Stomach (tissue), 9 donors: ENCODE data around the gene SGPP1. TPM values are rescaled to one million over a fixed set of nuclear protein-coding genes. Genes with fewer than 3 reads are reported as not detected.
A peak's percentile ranks its signal among the peaks of the same experiment; 100 is the strongest.
"Not testable (repeated sequence)": the region's sequence is repeated elsewhere in the genome, so short reads cannot be mapped to it uniquely, and the experiment has no call there.

Source experiments
- DNase-seq, 2 donors: peaks; one replicate each; pipeline versions ENCODE4 v3.0.0 to v3.0.0-alpha.2; 2013 to 2019
- H3K27ac ChIP-seq, 5 donors: fragments of 200-600 bp in 4 of 5; sonication (generic) in 4 of 5; one replicate each; pipeline ENCODE4 v1.5.1; 2013 to 2019; ENCODE audit warnings: mild to moderate bottlenecking in 1 of 5, moderate library complexity in 1 of 5
- H3K27me3 ChIP-seq, 3 donors: fragments of 200-600 bp; sonication (generic); one replicate each; pipeline ENCODE4 v1.5.1; 2017 to 2019; ENCODE audit warnings: mixed run types in 1 of 3
- H3K36me3 ChIP-seq, 4 donors: fragments of 200-600 bp; sonication (generic); 1 replicate in 3 of 4; 2 replicates in 1 of 4; pipeline ENCODE4 v1.5.1; 2016 to 2019
- H3K4me1 ChIP-seq, 4 donors: fragments of 200-600 bp; sonication (generic); one replicate each; pipeline ENCODE4 v1.5.1; 2016 to 2019
- H3K4me3 ChIP-seq, 4 donors: fragments of 200-600 bp; sonication (generic) in 3 of 4; one replicate each; pipeline ENCODE4 v1.5.1; 2016 to 2019; ENCODE audit warnings: mild to moderate bottlenecking in 1 of 4
- H3K9me3 ChIP-seq, 4 donors: fragments of 200-600 bp; sonication (generic); one replicate each; pipeline ENCODE4 v1.5.1; 2016 to 2019
- CTCF ChIP-seq, 7 experiments: fragments of 450-650 bp in 4 of 7; fragments of 200-600 bp in 3 of 7; sonication (generic) in 3 of 7; IDR thresholded peaks; one replicate each; pipeline ENCODE4 v1.5.1; 2016 to 2019; ENCODE audit warnings: antibody characterized with exemption in 7 of 7, control low read depth in 2 of 7, mild to moderate bottlenecking in 1 of 7
- EP300 ChIP-seq: sonication (generic); formaldehyde crosslinking; IDR thresholded peaks from one replicate; pipeline ENCODE4 v1.6.1; 2017; ENCODE audit warnings: antibody characterized with exemption
- POLR2A ChIP-seq, 4 donors: fragments of 450-650 bp; IDR thresholded peaks; one replicate each; pipeline ENCODE4 v1.6.1; 2016; ENCODE audit warnings: antibody characterized with exemption in 4 of 4, control low read depth in 2 of 4, mild to moderate bottlenecking in 1 of 4, moderate library complexity in 1 of 4
- POLR2AphosphoS5 ChIP-seq, 3 donors: sonication (generic); formaldehyde crosslinking; IDR thresholded peaks; one replicate each; pipeline ENCODE4 v1.6.1; 2016; ENCODE audit warnings: antibody characterized with exemption in 3 of 3
- WGBS, 5 donors: extraction: QIAGEN DNeasy Blood & Tissue Kit in 3 of 5; methylation state at CpG; one replicate each; pipeline versions ENCODE4 v1.1.5 to v1.1.7; 2013 to 2018; 5-methylcytosine and 5-hydroxymethylcytosine counted together
- intact Hi-C: fragments of 100-400 bp; cut with DNase I; formaldehyde crosslinking; loops from one replicate; pipeline ENCODE4 v1.15.1; 2023; ENCODE audit warnings: low total_unique reads
- polyA plus RNA-seq, 3 donors: library from polyadenylated mRNA; stranded (reverse); fragments of 200-250 nt; gene quantifications; one replicate each; pipeline ENCODE4 v1.2.3, GENCODE V29; 2013
- total RNA-seq, 5 donors: library from RNA; depleted of rRNA; stranded (reverse); fragments of >200 nt; gene quantifications; one replicate each; pipeline versions ENCODE4 v1.1.0 to v1.2.3, GENCODE V29; 2014 to 2016
- donor health status: healthy with polysubstance abuse.
- donor health status: Bipolar disorder and iron deficiency.
- donor health status: healthy.

SGPP1 gene
- total and polyA plus RNA-seq, 8 donors: 2.7 to 37.7 (median 16.6) TPM

- TF ChIP-seq POLR2A (IDR thresholded peaks at IDR 0.05): no peak
- TF ChIP-seq POLR2AphosphoS5 (IDR thresholded peaks at IDR 0.05): no peak
- TF ChIP-seq EP300: no peak
- TF ChIP-seq CTCF (IDR thresholded peaks at IDR 0.05): no peak
- H3K27ac ChIP-seq: no peak overlapping the region
- H3K36me3 ChIP-seq: no peaks in the 10 kb centered on the region
- DNase-seq: peak in 1 of 2 donors; percentile 36
- H3K27me3 ChIP-seq: no peaks in the 10 kb centered on the region
- no peaks in the 10 kb centered on the region for H3K9me3 ChIP-seq
- WGBS, 5 donors: 56 to 73% (median 58%) methylated on average over 6 of the region's 6 CpGs
- H3K4me3 ChIP-seq: no peak overlapping the region
- intact Hi-C loops: no loop called here
- H3K4me1 ChIP-seq: peaks cover 0 to 4% (median 0%) of the 10 kb centered on the region in 4 donors
These were observed 24.7 kb upstream of the SGPP1 start for GRCh38 chr14:63752449-63753169.

GRCh38 chr14:63751076-63751475, 23.2 kb upstream of the SGPP1 start:
- DNase-seq, H3K4me1 ChIP-seq, H3K4me3 ChIP-seq, H3K9me3 ChIP-seq, intact Hi-C loops, H3K36me3 ChIP-seq, H3K27ac ChIP-seq, H3K27me3 ChIP-seq: not testable (repeated sequence)
- WGBS, 5 donors: 92 to 98% (median 95%) methylated on average over 4 to 39 of the region's 39 CpGs

GRCh38 chr14:63747846-63748245, 20.0 kb upstream of the SGPP1 start:
- Histone ChIP-seq H3K9me3 (no peaks in the 10 kb centered on the region), H3K4me1 (peaks cover 0 to 4% (median 0%) of the 10 kb centered on the region in 4 donors), H3K36me3 (no peaks in the 10 kb centered on the region), H3K27ac (no peak overlapping the region), H3K4me3 (no peak overlapping the region), H3K27me3 (no peaks in the 10 kb centered on the region)
- WGBS, 5 donors: 60 to 75% (median 61%) methylated on average over 3 of the region's 3 CpGs
- intact Hi-C loops: no loop called here
- DNase-seq: no peak
- TF ChIP-seq POLR2AphosphoS5 (IDR thresholded peaks at IDR 0.05): no peak
- no peak for TF ChIP-seq POLR2A (IDR thresholded peaks at IDR 0.05)
- TF ChIP-seq EP300: no peak
- TF ChIP-seq CTCF (IDR thresholded peaks at IDR 0.05): no peak

GRCh38 chr14:63745858-63746425, 18.1 kb upstream of the SGPP1 start:
- intact Hi-C loops: no loop called here
- no peaks in the 10 kb centered on the region for H3K27me3 ChIP-seq
- 26 to 44% (median 33%) methylated on average over 4 of the region's 4 CpGs for WGBS, 5 donors
- H3K4me1 ChIP-seq: peaks cover 0 to 4% (median 0%) of the 10 kb centered on the region in 4 donors
- no peak overlapping the region for H3K27ac ChIP-seq
- H3K36me3 ChIP-seq: no peaks in the 10 kb centered on the region
- no peaks in the 10 kb centered on the region for H3K9me3 ChIP-seq
- TF ChIP-seq POLR2AphosphoS5 (IDR thresholded peaks at IDR 0.05): no peak
- TF ChIP-seq EP300: no peak
- no peak for TF ChIP-seq POLR2A (IDR thresholded peaks at IDR 0.05)
- TF ChIP-seq CTCF (IDR thresholded peaks at IDR 0.05): no peak
- no peak overlapping the region for H3K4me3 ChIP-seq
- no peak for DNase-seq

GRCh38 chr14:63745272-63745671, 17.4 kb upstream of the SGPP1 start:
- no peak for DNase-seq
- intact Hi-C loops: no loop called here
- H3K36me3 ChIP-seq: no peaks in the 10 kb centered on the region
- no peak for TF ChIP-seq POLR2AphosphoS5 (IDR thresholded peaks at IDR 0.05)
- no peak for TF ChIP-seq POLR2A (IDR thresholded peaks at IDR 0.05)
- TF ChIP-seq EP300: no peak
- TF ChIP-seq CTCF (IDR thresholded peaks at IDR 0.05): no peak
- H3K27ac ChIP-seq: no peak overlapping the region
- 85 to 91% (median 89%) methylated on average over 3 of the region's 3 CpGs for WGBS, 5 donors
- H3K27me3 ChIP-seq: no peaks in the 10 kb centered on the region
- no peak overlapping the region for H3K4me3 ChIP-seq
- peaks cover 0 to 4% (median 0%) of the 10 kb centered on the region in 4 donors for H3K4me1 ChIP-seq
- no peaks in the 10 kb centered on the region for H3K9me3 ChIP-seq
